Memory B cell (primary cell): ENCODE data around the gene IHH.

ENCODE experiments used
- ATAC-seq: fragments of 150-1000 bp; cut with Tn5 transposase; 2 replicates; pipeline ENCODE4 v1.10.0; 2021; ENCODE audit warnings: low read depth, mild to moderate bottlenecking, moderate library complexity
- DNase-seq, 2 donors: peaks; one replicate each; pipeline ENCODE4 v3.0.0; 2022; ENCODE audit warnings: low spot score in 2 of 2
- H3K27ac Mint-ChIP-seq: one replicate; pipeline ENCODE4 v1.8.0; 2022; ENCODE audit warnings: mild to moderate bottlenecking, moderate library complexity, mixed read lengths
- H3K27me3 Mint-ChIP-seq: one replicate; pipeline ENCODE4 v1.8.0; 2022; ENCODE audit warnings: mixed read lengths
- H3K36me3 Mint-ChIP-seq: one replicate; pipeline ENCODE4 v1.8.0; 2022; ENCODE audit warnings: mild to moderate bottlenecking, mixed read lengths
- H3K4me1 Mint-ChIP-seq: one replicate; pipeline ENCODE4 v1.8.0; 2022; ENCODE audit warnings: mixed read lengths
- H3K4me3 Mint-ChIP-seq: one replicate; pipeline ENCODE4 v1.8.0; 2022; ENCODE audit warnings: mild to moderate bottlenecking, moderate library complexity, mixed read lengths
- H3K9me3 Mint-ChIP-seq: one replicate; pipeline ENCODE4 v1.8.0; 2022; ENCODE audit warnings: mixed read lengths

The IHH gene

DNA sequence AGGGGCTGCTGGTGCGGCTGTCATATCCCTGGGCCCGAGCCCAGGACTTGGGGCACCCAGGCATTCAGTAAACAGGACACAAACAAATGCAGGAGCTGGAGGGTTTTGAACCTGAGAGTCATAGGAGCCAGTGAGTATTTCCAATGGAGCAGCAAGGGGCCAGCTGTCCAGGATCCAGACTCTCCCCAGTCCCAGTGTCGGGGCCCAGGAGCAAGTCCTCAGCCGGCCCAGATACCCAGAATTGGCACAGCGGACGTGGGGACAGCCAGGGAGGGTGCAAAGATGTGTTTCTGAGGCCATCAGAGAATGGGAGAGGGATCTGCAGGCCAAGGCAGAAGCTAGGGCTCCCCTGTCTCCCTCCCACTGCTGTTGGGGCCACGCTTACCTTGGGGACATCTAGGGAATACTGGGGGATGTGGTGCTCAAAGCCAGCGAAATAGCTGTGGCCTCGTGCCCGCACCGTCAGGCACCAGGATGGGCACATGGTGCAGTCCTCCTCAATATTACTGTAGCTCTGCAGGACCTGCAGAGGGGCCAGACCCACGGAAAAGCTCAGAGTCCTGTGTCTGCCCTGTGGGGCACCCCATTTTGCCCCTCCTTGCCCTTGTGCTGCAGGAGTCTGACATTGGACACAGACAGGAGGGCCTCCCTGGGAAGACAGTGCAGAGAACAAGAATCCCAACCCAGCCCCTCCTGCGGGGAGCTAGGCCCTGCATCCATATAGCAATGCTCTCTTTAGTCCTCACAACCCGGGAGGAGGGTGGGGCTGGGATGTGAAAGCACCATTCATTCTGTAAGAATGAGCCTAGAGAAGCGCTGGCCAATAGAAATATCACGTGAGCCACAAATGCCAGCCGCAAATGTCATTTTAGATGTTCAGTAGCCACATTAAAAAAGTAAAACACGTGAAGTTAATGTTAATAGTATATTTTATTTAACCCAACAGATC is 34.8 kb downstream of the IHH start:
- H3K27ac Mint-ChIP-seq, result no peak overlapping the region
- no peak for ATAC-seq

GRCh38 chr2:219024059-219024458 is 36.7 kb downstream of the IHH start:
- Mint-ChIP-seq H3K27me3 (peaks cover 5% of the 10 kb centered on the region), H3K36me3 (no peaks in the 10 kb centered on the region), H3K4me3 (no peak overlapping the region), H3K4me1 (no peaks in the 10 kb centered on the region), H3K27ac (no peak overlapping the region), H3K9me3 (no peaks in the 10 kb centered on the region)
- ATAC-seq, result no peak
- no peak for DNase-seq

More for the DNA sequence above, 34.8 kb downstream of the IHH start:
- Mint-ChIP-seq H3K27me3 (peaks cover 12% of the 10 kb centered on the region), H3K36me3 (no peaks in the 10 kb centered on the region), H3K9me3 (no peaks in the 10 kb centered on the region), H3K4me1 (no peaks in the 10 kb centered on the region), H3K4me3 (no peak overlapping the region)
- no peak for DNase-seq

DNA sequence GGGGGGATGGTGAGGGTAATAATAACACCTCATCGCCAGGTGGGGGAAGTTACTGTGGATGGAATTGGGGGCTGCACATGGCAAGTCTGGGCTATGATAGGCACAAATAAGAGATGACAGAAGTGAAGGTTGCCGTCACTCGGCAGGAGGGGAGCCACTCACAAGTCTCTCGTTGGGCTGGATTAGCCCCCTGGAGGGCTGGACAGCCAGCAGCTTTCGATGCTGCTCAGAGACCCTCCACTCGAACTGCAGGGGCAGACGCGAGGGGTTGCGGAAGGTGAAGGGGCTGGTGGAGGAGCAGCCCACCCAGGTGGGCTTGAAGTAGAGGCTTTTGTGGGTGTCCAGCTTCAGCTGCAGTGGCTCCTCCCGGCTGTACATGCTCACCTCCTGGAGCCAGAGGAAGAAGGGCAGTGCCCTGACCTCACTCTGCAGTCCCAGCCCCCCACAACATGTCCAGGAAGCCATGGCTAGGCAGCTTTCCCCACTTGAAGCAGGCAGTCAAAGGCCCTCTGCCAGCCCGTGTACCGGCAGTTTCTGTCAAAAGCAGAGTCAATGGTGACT is 37.6 kb downstream of the IHH start:
- ATAC-seq, result no peak
- no peak overlapping the region for H3K27ac Mint-ChIP-seq
- no peaks in the 10 kb centered on the region for H3K36me3 Mint-ChIP-seq
- no peaks in the 10 kb centered on the region for H3K9me3 Mint-ChIP-seq
- H3K4me3 Mint-ChIP-seq, result no peak overlapping the region
- H3K4me1 Mint-ChIP-seq, result no peaks in the 10 kb centered on the region
- no peak for DNase-seq
- peaks cover 8% of the 10 kb centered on the region for H3K27me3 Mint-ChIP-seq

- Mint-ChIP-seq H3K9me3 (no peaks in the 10 kb centered on the region), H3K27ac (no peak overlapping the region), H3K36me3 (no peaks in the 10 kb centered on the region), H3K4me3 (no peak overlapping the region), H3K4me1 (no peaks in the 10 kb centered on the region), H3K27me3 (peaks cover 8% of the 10 kb centered on the region)
- no peak for DNase-seq
- ATAC-seq, result no peak
Measured at GRCh38 chr2:219022616-219023015, 38.1 kb downstream of the IHH start.

GRCh38 chr2:219022041-219022440 is 38.7 kb downstream of the IHH start:
- H3K4me1 Mint-ChIP-seq, result no peaks in the 10 kb centered on the region
- H3K27me3 Mint-ChIP-seq, result peaks cover 8% of the 10 kb centered on the region
- H3K27ac Mint-ChIP-seq, result no peak overlapping the region
- H3K9me3 Mint-ChIP-seq, result no peaks in the 10 kb centered on the region
- H3K36me3 Mint-ChIP-seq, result no peaks in the 10 kb centered on the region
- no peak overlapping the region for H3K4me3 Mint-ChIP-seq
- DNase-seq, result no peak
- no peak for ATAC-seq

- Mint-ChIP-seq H3K9me3 (no peaks in the 10 kb centered on the region), H3K4me3 (no peak overlapping the region), H3K4me1 (no peaks in the 10 kb centered on the region), H3K27ac (no peak overlapping the region), H3K36me3 (no peaks in the 10 kb centered on the region), H3K27me3 (peaks cover 8% of the 10 kb centered on the region)
- DNase-seq (no peak), ATAC-seq (no peak)
Measured at GRCh38 chr2:219021591-219021990, 39.1 kb downstream of the IHH start.

DNA sequence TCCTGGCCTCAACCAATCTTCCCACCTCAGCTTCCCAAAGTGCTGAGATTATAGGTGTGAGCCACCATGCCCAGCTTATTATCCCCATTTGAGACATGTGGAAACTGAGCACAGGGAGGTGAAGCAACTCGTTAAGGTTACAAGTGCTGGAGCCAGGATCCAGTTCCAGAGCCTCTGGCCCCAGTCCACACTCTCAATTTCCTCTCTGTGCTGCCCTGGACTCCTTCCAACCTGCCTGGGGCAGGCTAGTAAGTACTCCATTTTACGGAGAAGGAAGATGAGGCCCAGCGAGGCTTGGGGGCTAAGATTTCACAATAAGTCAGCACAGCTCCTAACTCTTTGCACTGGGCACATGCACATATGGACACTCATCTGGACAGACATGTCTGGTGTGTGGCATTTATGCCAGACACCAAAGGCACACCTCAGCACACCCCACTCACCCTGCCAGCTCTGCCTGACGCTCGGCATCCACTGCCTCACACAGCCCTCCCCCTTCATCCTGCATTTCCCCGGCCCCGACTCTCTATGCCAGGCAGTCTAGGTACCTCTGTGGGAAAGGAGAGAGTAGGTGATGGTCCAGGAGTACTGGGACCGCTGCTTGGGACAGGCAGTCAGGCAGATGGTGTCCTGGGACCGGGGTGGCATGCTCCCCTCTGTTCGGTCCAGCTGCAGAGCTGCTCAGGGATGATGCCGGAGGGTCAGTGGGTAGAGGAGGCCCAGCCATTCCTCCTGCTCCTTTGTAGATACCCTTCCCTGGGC is 39.9 kb downstream of the IHH start:
- no peaks in the 10 kb centered on the region for H3K36me3 Mint-ChIP-seq
- no peak for ATAC-seq
- H3K27ac Mint-ChIP-seq, result no peak overlapping the region
- H3K4me1 Mint-ChIP-seq, result no peaks in the 10 kb centered on the region
- no peaks in the 10 kb centered on the region for H3K9me3 Mint-ChIP-seq
- no peak overlapping the region for H3K4me3 Mint-ChIP-seq
- peaks cover 10% of the 10 kb centered on the region for H3K27me3 Mint-ChIP-seq
- no peak for DNase-seq

GRCh38 chr2:219019436-219019835 is 41.3 kb downstream of the IHH start:
- no peaks in the 10 kb centered on the region for H3K4me1 Mint-ChIP-seq
- no peak overlapping the region for H3K4me3 Mint-ChIP-seq
- H3K27me3 Mint-ChIP-seq, result peaks cover 15% of the 10 kb centered on the region
- no peak overlapping the region for H3K27ac Mint-ChIP-seq
- ATAC-seq (no peak), DNase-seq (no peak)
- H3K9me3 Mint-ChIP-seq, result no peaks in the 10 kb centered on the region
- H3K36me3 Mint-ChIP-seq, result no peaks in the 10 kb centered on the region

GRCh38 chr2:219018726-219019125 is 42.0 kb downstream of the IHH start:
- H3K4me3 Mint-ChIP-seq, result no peak overlapping the region
- DNase-seq (no peak), ATAC-seq (no peak)
- peaks cover 17% of the 10 kb centered on the region for H3K27me3 Mint-ChIP-seq
- H3K36me3 Mint-ChIP-seq, result no peaks in the 10 kb centered on the region
- no peak overlapping the region for H3K27ac Mint-ChIP-seq
- no peaks in the 10 kb centered on the region for H3K4me1 Mint-ChIP-seq
- H3K9me3 Mint-ChIP-seq, result no peaks in the 10 kb centered on the region

GRCh38 chr2:219018286-219018685 is 42.4 kb downstream of the IHH start:
- no peak overlapping the region for H3K4me3 Mint-ChIP-seq
- no peaks in the 10 kb centered on the region for H3K36me3 Mint-ChIP-seq
- ATAC-seq (no peak), DNase-seq (no peak)
- no peak overlapping the region for H3K27ac Mint-ChIP-seq
- peaks cover 19% of the 10 kb centered on the region for H3K27me3 Mint-ChIP-seq
- no peaks in the 10 kb centered on the region for H3K9me3 Mint-ChIP-seq
- no peaks in the 10 kb centered on the region for H3K4me1 Mint-ChIP-seq

DNA sequence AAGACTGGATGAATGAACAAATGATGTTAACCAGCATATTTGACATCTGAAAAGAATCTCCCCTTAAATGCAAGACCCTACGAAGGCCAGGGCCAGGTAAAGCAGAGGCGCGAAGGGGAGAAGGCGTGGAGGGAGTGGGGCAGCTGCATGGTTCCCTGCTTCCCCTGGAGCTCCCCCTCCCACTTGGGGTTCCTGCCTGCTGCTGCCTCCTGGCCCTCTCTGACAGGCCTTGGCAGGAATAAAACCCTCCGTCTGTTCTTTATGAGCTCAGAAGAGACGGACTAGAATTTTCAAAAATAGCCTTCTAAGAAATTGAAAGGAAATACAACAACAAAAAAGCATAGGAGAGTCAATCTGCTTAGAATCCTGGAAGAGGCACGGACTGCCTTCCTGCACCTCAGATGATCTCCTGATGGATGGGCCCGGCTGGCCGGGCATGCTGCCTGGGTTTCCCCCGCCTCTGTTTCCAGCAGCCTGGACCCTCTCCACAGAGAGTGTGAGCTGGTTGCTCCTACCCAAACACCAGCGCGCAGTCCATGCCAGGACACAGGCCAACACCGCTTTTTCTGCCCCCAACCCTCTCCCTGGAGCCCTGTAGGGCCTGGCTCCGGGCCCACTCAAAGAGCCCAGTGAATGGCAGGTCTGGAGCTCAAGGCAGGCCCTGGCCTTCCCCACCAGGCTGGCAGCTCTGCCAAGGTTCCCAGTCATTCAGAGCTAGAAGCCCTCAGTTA is 43.4 kb downstream of the IHH start:
- no peaks in the 10 kb centered on the region for H3K9me3 Mint-ChIP-seq
- no peaks in the 10 kb centered on the region for H3K36me3 Mint-ChIP-seq
- no peak overlapping the region for H3K4me3 Mint-ChIP-seq
- H3K4me1 Mint-ChIP-seq, result no peaks in the 10 kb centered on the region
- no peak overlapping the region for H3K27ac Mint-ChIP-seq
- H3K27me3 Mint-ChIP-seq, result peaks cover 22% of the 10 kb centered on the region
- ATAC-seq, result no peak
- DNase-seq, result no peak

DNA sequence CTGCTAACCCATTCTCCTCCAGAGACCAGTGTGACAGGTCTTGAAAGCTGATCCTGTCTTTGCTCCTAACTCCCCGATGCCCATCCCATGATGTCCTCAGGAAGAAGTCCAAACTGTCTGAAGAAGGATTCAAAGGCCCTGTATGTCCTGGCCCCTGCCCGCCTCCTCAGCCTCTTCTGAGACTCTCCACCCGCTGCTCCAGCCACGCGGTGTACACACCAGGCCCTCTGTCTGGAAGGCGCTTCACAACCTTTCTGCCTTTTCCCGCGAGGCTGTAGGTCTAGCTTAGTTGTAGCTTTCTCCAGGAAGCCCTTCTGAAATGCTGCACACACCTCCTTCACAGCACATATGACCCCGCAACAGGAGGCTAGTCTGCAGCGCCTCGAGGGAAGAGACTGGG is 44.0 kb downstream of the IHH start:
- H3K4me3 Mint-ChIP-seq, result no peak overlapping the region
- no peaks in the 10 kb centered on the region for H3K36me3 Mint-ChIP-seq
- H3K27ac Mint-ChIP-seq, result no peak overlapping the region
- peaks cover 22% of the 10 kb centered on the region for H3K27me3 Mint-ChIP-seq
- ATAC-seq, result no peak
- H3K9me3 Mint-ChIP-seq, result no peaks in the 10 kb centered on the region
- H3K4me1 Mint-ChIP-seq, result no peaks in the 10 kb centered on the region
- DNase-seq, result no peak

- H3K27me3 Mint-ChIP-seq, result peaks cover 29% of the 10 kb centered on the region
- no peaks in the 10 kb centered on the region for H3K9me3 Mint-ChIP-seq
- H3K27ac Mint-ChIP-seq, result no peak overlapping the region
- DNase-seq (no peak), ATAC-seq (no peak)
- no peak overlapping the region for H3K4me3 Mint-ChIP-seq
- peaks cover 2% of the 10 kb centered on the region for H3K4me1 Mint-ChIP-seq
- H3K36me3 Mint-ChIP-seq, result no peaks in the 10 kb centered on the region
Measured at GRCh38 chr2:219010873-219011272, 49.8 kb downstream of the IHH start.
